Retinal pigment epithelial cell (primary cell): ENCODE data around the gene PTPRN2.

Experiments
- DNase-seq: peaks from one replicate; pipeline ENCODE4 v3.0.0-alpha.2; 2010; ENCODE audit warnings: low read depth
- H3K4me3 ChIP-seq: 2 replicates; pipeline ENCODE4 v1.5.1; 2011; ENCODE audit warnings: mild to moderate bottlenecking, low read length, control low read depth, moderate library complexity
- TF ChIP-seq, protein P1 (sequence below): conservative IDR thresholded peaks from 2 replicates; pipeline ENCODE4 v1.5.1; 2011; ENCODE audit warnings: low read depth, low read length, control low read depth, inconsistent platforms

Gene PTPRN2

DNA sequence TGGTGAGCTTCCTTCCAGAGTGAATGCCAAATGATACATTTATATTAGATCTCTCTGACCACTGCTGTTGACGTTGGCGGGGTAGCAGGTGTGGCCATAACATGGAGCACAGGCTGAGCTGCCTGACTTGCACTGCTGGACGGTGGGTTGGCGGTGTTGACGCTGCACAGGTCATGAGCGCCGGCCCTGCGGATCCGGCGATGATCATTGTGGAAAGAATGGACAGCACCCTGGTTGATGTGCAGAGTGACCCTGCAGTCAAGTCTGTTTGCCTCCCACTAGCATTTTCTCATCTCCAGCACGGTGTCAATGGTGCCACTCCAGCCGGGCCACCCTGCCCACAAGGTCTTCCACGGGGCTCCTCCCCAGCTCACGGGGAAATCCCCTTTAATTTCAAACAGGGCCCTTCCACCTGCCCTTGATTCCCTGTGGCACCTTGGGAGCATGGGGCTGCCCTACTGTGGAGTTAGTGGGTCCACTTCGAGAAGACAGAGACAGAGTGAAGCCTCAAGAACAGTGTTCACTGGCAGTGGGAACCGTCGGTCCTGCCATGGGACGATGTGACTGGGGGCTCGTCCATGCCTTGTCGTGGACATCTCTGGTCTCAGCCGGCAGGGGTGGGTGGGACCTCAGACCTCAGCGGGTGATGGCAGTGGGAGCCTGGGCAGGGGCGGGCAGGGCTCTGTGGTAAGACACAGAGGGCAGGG is 613.5 kb downstream of the PTPRN2 start:
- DNase-seq, result no peak
- H3K4me3 ChIP-seq, result no peak overlapping the region
- TF ChIP-seq, protein P1, sequence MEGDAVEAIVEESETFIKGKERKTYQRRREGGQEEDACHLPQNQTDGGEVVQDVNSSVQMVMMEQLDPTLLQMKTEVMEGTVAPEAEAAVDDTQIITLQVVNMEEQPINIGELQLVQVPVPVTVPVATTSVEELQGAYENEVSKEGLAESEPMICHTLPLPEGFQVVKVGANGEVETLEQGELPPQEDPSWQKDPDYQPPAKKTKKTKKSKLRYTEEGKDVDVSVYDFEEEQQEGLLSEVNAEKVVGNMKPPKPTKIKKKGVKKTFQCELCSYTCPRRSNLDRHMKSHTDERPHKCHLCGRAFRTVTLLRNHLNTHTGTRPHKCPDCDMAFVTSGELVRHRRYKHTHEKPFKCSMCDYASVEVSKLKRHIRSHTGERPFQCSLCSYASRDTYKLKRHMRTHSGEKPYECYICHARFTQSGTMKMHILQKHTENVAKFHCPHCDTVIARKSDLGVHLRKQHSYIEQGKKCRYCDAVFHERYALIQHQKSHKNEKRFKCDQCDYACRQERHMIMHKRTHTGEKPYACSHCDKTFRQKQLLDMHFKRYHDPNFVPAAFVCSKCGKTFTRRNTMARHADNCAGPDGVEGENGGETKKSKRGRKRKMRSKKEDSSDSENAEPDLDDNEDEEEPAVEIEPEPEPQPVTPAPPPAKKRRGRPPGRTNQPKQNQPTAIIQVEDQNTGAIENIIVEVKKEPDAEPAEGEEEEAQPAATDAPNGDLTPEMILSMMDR, result no peak

GRCh38 chr7:157972914-157973313 is 614.7 kb downstream of the PTPRN2 start:
- TF ChIP-seq, protein P1, result no peak
- DNase-seq, result no peak
- H3K4me3 ChIP-seq, result no peak overlapping the region

DNA sequence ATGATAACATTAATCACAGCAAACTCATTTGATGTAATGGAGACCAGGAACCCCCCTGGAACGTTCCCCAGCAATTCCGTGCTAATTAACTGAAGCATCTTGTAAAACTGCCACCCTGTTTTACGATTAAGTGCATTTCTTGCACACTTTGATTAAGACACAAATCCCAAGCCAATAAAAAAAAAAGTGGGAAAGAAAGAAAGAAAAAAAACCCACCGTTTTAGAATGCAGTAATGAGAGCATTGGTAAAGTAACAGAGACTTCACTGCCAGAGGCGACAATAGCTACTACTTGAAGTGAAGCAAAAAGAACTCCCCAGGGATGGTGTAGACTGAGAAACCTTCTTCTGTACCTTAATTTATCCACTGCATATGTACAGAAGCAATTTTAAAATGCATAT is 616.1 kb downstream of the PTPRN2 start:
- TF ChIP-seq, protein P1, result no peak
- DNase-seq, result no peak
- H3K4me3 ChIP-seq, result no peak overlapping the region

GRCh38 chr7:157970744-157971143 is 616.9 kb downstream of the PTPRN2 start:
- TF ChIP-seq, protein P1, result no peak

GRCh38 chr7:157969995-157970394 is 617.6 kb downstream of the PTPRN2 start:
- no peak for DNase-seq
- TF ChIP-seq, protein P1, result no peak

More at GRCh38 chr7:157970744-157971143, 616.9 kb downstream of the PTPRN2 start:
- no peak for DNase-seq
- no peak overlapping the region for H3K4me3 ChIP-seq

GRCh38 chr7:157966490-157966889 is 621.1 kb downstream of the PTPRN2 start:
- DNase-seq, result no peak
- TF ChIP-seq, protein P1, result no peak
- H3K4me3 ChIP-seq, result no peak overlapping the region

More at GRCh38 chr7:157969995-157970394, 617.6 kb downstream of the PTPRN2 start:
- no peak overlapping the region for H3K4me3 ChIP-seq

DNA sequence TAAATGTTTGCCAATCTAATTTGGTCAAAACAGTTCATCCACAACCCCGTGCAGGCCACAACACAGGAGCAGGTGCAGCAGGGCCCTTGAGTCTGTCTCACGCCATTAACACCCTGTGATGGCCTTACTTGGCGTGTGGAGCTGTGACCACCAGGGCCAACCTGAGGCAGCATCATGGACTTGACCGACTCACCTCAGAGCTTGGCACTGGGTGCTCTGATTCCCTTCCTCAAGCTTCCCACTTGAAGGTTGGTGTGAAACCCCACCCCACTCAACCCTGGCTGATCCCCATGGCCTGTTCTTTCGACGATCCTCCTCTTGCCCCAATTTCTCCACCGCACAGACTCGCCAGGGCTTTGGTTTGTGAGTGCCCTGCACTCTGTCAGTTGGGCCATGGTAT is 623.1 kb downstream of the PTPRN2 start:
- no peak for DNase-seq
- no peak overlapping the region for H3K4me3 ChIP-seq
- TF ChIP-seq, protein P1, result no peak
